HFF-Myc (cell line): ENCODE data around the gene INPP5A.

ENCODE experiments used
- DNase-seq: peaks from one replicate; pipeline ENCODE4 v3.0.0-alpha.2; 2011; ENCODE audit warnings: low read depth; ENCODE audit errors: extremely low read depth
- H3K4me3 ChIP-seq: replicated peaks from 2 replicates; pipeline ENCODE4 v1.5.1; 2011; ENCODE audit warnings: low read depth, mild to moderate bottlenecking, control low read depth, low read length
- TF ChIP-seq, protein P1 (sequence below): IDR thresholded peaks from 2 replicates; pipeline ENCODE4 v1.5.1; 2012; ENCODE audit warnings: mild to moderate bottlenecking, low read depth, low read length, control low read depth; ENCODE audit errors: missing control alignments

The INPP5A gene

GRCh38 chr10:132493246-132493755 is 44.3 kb upstream of the INPP5A start:
- no peak overlapping the region for H3K4me3 ChIP-seq
- TF ChIP-seq, protein P1, sequence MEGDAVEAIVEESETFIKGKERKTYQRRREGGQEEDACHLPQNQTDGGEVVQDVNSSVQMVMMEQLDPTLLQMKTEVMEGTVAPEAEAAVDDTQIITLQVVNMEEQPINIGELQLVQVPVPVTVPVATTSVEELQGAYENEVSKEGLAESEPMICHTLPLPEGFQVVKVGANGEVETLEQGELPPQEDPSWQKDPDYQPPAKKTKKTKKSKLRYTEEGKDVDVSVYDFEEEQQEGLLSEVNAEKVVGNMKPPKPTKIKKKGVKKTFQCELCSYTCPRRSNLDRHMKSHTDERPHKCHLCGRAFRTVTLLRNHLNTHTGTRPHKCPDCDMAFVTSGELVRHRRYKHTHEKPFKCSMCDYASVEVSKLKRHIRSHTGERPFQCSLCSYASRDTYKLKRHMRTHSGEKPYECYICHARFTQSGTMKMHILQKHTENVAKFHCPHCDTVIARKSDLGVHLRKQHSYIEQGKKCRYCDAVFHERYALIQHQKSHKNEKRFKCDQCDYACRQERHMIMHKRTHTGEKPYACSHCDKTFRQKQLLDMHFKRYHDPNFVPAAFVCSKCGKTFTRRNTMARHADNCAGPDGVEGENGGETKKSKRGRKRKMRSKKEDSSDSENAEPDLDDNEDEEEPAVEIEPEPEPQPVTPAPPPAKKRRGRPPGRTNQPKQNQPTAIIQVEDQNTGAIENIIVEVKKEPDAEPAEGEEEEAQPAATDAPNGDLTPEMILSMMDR = no peak
- DNase-seq = no peak

- no peak for DNase-seq
- TF ChIP-seq, protein P1 = no peak
- no peak overlapping the region for H3K4me3 ChIP-seq
Observed at GRCh38 chr10:132493756-132494290, 43.8 kb upstream of the INPP5A start.

- no peak for DNase-seq
- TF ChIP-seq, protein P1 = no peak
- H3K4me3 ChIP-seq = no peak overlapping the region
Observed at GRCh38 chr10:132494866-132495630, 42.5 kb upstream of the INPP5A start.

DNA sequence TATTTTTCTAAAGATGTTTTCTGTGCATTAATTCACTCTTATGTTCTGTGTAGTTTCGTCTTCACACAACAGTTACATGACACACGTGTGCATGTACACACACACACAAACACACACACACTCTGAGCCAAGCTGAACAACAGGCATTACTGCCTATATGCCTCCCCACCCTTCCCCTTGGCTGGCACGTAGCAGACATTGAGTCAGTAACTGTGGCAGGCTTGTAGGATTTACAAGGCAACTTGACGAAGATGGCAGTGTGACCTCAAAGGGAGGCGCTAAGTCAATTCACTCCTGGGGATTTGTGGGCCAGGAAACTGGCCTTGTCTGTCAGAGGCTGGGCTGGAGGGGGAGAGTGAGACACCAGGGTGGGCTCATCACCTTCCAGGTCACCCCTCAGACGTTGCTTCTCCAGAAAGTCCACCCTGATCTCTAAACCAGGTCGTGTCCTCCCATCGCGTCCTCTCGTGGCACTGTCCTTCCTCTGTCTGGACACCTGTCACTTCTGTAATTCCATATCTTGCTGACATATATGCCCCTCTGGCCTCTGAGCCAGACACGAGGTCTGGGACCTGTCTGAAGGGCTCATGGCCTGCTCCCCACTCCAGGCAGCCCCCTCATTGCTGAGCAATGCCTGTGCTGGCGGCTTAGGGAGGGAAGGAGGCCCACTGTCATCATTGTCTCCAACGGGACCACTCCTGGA is 41.1 kb upstream of the INPP5A start:
- DNase-seq = no peak
- H3K4me3 ChIP-seq = no peak overlapping the region
- TF ChIP-seq, protein P1 = no peak

DNA sequence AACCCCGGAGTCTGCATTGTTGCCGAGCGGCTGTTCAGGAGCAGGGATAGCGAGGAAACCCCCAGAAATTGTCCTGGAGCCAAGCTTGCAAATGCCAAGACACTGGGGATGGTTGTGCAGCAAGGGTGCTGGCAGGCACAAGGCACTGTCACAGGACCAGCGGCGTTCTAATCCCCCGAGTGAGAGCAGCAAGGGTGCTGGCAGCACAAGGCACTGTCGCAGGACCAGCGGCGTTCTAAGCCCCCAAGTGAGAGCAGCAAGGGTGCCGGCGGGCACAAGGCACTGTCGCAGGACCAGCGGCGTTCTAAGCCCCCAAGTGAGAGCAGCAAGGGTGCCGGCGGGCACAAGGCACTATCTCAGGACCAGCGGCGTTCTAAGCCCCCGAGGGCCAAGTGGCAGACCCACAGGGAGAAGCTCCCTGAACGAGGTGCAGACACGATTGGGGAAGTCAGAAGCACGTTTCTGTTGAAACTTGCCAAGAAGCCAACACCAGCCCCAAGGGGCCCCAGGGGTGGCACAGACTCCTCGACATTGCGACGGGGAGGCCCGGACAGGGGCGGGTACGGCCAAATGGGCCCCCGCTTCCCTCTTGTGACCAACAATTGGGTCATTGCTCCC is 40.4 kb upstream of the INPP5A start:
- no peak for DNase-seq
- H3K4me3 ChIP-seq = no peak overlapping the region
- TF ChIP-seq, protein P1 = no peak

DNA sequence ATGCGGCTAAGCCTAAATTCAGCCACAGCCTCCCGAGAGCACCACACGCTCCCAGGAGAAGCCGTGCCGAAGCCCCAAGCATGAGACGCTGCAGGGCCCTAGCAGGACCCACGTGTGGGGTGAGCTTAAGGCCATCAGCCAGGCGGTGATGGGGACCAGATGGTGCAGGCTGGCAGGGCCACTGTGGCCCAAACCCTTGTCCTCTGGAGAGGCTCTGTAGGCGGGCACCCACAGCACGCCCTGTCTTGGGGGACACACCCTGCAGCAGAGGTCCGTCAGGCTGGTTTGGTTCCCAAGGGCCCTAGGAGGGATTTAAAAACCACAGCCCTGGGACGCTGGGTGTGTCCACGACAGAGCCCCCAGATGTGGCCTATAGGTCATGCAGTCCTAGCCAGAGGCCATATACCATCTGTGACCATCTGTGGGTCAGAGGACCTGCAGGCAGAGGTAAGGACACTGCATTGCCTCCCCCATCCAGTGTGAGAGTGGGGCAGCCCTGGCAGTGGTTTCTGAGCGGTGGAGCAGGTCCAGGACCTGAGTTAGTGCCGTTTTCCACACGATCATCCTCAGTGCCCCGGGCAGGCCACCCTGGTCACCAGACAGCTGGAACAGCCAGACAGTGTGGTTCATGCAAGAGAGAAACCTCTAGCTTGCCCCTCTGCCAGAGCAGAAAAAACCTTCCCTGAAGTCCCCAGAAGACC is 39.6 kb upstream of the INPP5A start:
- DNase-seq = no peak
- H3K4me3 ChIP-seq = no peak overlapping the region
- TF ChIP-seq, protein P1 = no peak
